GM12878 (cell line): Measurements from ENCODE around the gene SPATA3. TPM values are rescaled to one million over a fixed set of nuclear protein-coding genes. Genes with fewer than 3 reads are reported as not detected.

Experiments used
- ATAC-seq: fragments of 200-7000 bp; cut with Tn5 transposase; 3 replicates; pipeline ENCODE4 v1.9.1; 2020; ENCODE audit warnings: mild to moderate bottlenecking, moderate library complexity
- BruUV-seq: library from RNA; stranded (reverse); fragments of 400-500 nt; replicated peaks from 2 replicates; lab custom pipeline; 2021; lab: Mats Ljungman, UMichigan
- CTCF ChIA-PET: fragments of 300-600 bp; sonication (Branson Sonifier 250); formaldehyde crosslinking; extraction: SDS; loops from one replicate; lab custom pipeline; 2021; ENCODE audit warnings: inconsistent platforms; lab: Yijun Ruan, JAX
- POLR2A ChIA-PET: fragments of 350-600 bp; formaldehyde crosslinking; extraction: SDS; loops from one replicate; lab custom pipeline; 2021; ENCODE audit warnings: inconsistent platforms; lab: Charles Lee
- RAD21 ChIA-PET: fragments of 300-600 bp; sonication (Branson Sonifier 250); formaldehyde crosslinking; loops from one replicate; lab custom pipeline; 2023; ENCODE audit warnings: antibody characterized with exemption; ENCODE audit not compliant: unreplicated experiment; lab: Charles Lee
- SMC1A ChIA-PET: fragments of 300-600 bp; sonication (Branson Sonifier 250); formaldehyde crosslinking; loops from one replicate; lab custom pipeline; 2023; ENCODE audit not compliant: unreplicated experiment, uncharacterized antibody; lab: Charles Lee
- DNase-seq: peaks from one replicate; pipeline ENCODE4 v3.0.0-alpha.2; 2011; ENCODE audit warnings: low read depth, low spot score
- FAIRE-seq: peaks from 3 replicates; lab custom pipeline; 2011; peaks lifted over from hg19 to GRCh38; lab: Jason Lieb, UNC
- H2AFZ ChIP-seq: 2 replicates; pipeline ENCODE4 v1.6.0; 2011; ENCODE audit warnings: low read depth, low read length, control low read depth; ENCODE audit not compliant: control insufficient read depth
- H3K27ac ChIP-seq: 2 replicates; pipeline ENCODE4 v1.5.1; 2011; ENCODE audit warnings: control low read depth; ENCODE audit not compliant: control insufficient read depth, insufficient read depth
- H3K27me3 ChIP-seq, 2 experiments: replicated peaks in 1 of 2; 2 replicates each; pipeline versions ENCODE4 v1.6.0 to v1.6.1; 2011; ENCODE audit warnings: low read length in 1 of 2; ENCODE audit not compliant: control insufficient read depth in 2 of 2, insufficient read depth in 2 of 2
- H3K36me3 ChIP-seq, 2 experiments: 2 replicates each; pipeline ENCODE4 v1.5.1; 2011; ENCODE audit warnings: low read length in 1 of 2; ENCODE audit not compliant: control insufficient read depth in 2 of 2, insufficient read depth in 2 of 2
- H3K4me1 ChIP-seq: 2 replicates; pipeline ENCODE4 v1.6.1; 2011; ENCODE audit warnings: mild to moderate bottlenecking, low read length, moderate library complexity, mixed read lengths; ENCODE audit not compliant: control insufficient read depth, insufficient read depth
- H3K4me2 ChIP-seq: 2 replicates; pipeline ENCODE4 v1.6.0; 2011; ENCODE audit warnings: control low read depth; ENCODE audit not compliant: control insufficient read depth, insufficient read depth
- H3K4me3 ChIP-seq: fragments of 200-600 bp; sonication (generic); 2 replicates; pipeline ENCODE4 v1.5.1; 2016
- H3K79me2 ChIP-seq: 2 replicates; pipeline ENCODE4 v1.6.0; 2011; ENCODE audit warnings: low read length; ENCODE audit not compliant: control insufficient read depth, insufficient read depth
- H3K9ac ChIP-seq: 2 replicates; pipeline ENCODE4 v1.8.0; 2011; ENCODE audit warnings: low read length, control low read depth, mixed read lengths; ENCODE audit not compliant: control insufficient read depth, insufficient read depth
- H3K9me3 ChIP-seq: replicated peaks from 3 replicates; pipeline ENCODE4 v1.5.1; 2011; ENCODE audit warnings: mild to moderate bottlenecking, low read length; ENCODE audit not compliant: control insufficient read depth, insufficient read depth
- H4K20me1 ChIP-seq: 2 replicates; pipeline ENCODE4 v1.6.0; 2011; ENCODE audit not compliant: control insufficient read depth, insufficient read depth
- CBX5 ChIP-seq: sonication (generic); IDR thresholded peaks from 2 replicates; pipeline ENCODE4 v1.6.1; 2016; ENCODE audit warnings: low read depth, moderate library complexity, mild to moderate bottlenecking, inconsistent platforms
- CREB1 ChIP-seq: IDR thresholded peaks from 2 replicates; pipeline ENCODE4 v1.6.1; 2012; ENCODE audit warnings: low read depth, mild to moderate bottlenecking, inconsistent platforms
- EZH2 ChIP-seq: IDR thresholded peaks from 2 replicates; pipeline ENCODE4 v1.6.1; 2012; ENCODE audit warnings: low read depth, mild to moderate bottlenecking, control low read depth, inconsistent platforms, low read length, borderline replicate concordance; ENCODE audit not compliant: control insufficient read depth
- MTA3 ChIP-seq: IDR thresholded peaks from 2 replicates; pipeline ENCODE4 v1.6.1; 2012; ENCODE audit warnings: low read length, inconsistent platforms, borderline replicate concordance
- NFIC ChIP-seq: IDR thresholded peaks from 2 replicates; pipeline ENCODE4 v1.6.1; 2012; ENCODE audit warnings: low read depth, mild to moderate bottlenecking, inconsistent platforms, low read length, moderate library complexity
- NKRF ChIP-seq: fragments of 450-650 bp; conservative IDR thresholded peaks from 2 replicates; pipeline ENCODE4 v1.6.1; 2017; ENCODE audit warnings: mild to moderate bottlenecking, moderate library complexity
- NR2F1 ChIP-seq: fragments of 450-650 bp; conservative IDR thresholded peaks from 2 replicates; pipeline ENCODE4 v1.6.1; 2017; ENCODE audit warnings: mild to moderate bottlenecking
- RAD51 ChIP-seq: fragments of 450-650 bp; IDR thresholded peaks from 2 replicates; pipeline ENCODE4 v1.6.1; 2016; ENCODE audit warnings: moderate library complexity, mild to moderate bottlenecking, inconsistent platforms
- RELB ChIP-seq: fragments of 450-650 bp; IDR thresholded peaks from 2 replicates; pipeline ENCODE4 v1.6.1; 2017; ENCODE audit warnings: low read depth, mild to moderate bottlenecking, moderate library complexity
- TCF12 ChIP-seq: IDR thresholded peaks from 2 replicates; pipeline ENCODE4 v1.6.1; 2011; ENCODE audit warnings: low read depth, mild to moderate bottlenecking, low read length
- WGBS: methylation state at CpG from one replicate; pipeline ENCODE4 v1.1.6; 2016; ENCODE audit warnings: low lambda C conversion rate; ENCODE audit not compliant: insufficient replicate concordance, insufficient coverage; ENCODE audit errors: missing lambda C conversion rate; 5-methylcytosine and 5-hydroxymethylcytosine counted together
- in situ Hi-C: fragments of 300-500 bp; cut with MboI; formaldehyde crosslinking; loops from 9 replicates; pipeline ENCODE4 v1.14.3; 2018; ENCODE audit warnings: mixed read lengths
- intact Hi-C: fragments of 100-400 bp; cut with micrococcal nuclease; formaldehyde crosslinking; loops from one replicate; pipeline ENCODE4 v1.14.2; 2022; ENCODE audit not compliant: unreplicated experiment
- polyA plus RNA-seq, 11 experiments: library from polyadenylated mRNA; depleted of rRNA in 4 of 11; unstranded in 6 of 11; stranded (reverse) in 5 of 11; fragments of >200 nt; fragmentation: Nextera tagmentation in 4 of 11; fragmentation: Illumina TruSeq in 1 of 11; extraction: Ambion mirVana in 4 of 11; extraction: Trizol in 1 of 11; gene quantifications; 1 replicate in 1 of 11; 2 replicates in 10 of 11; pipeline versions ENCODE4 v1.2.1 to v1.2.3, GENCODE V29; 2011 to 2016; ENCODE audit warnings: inconsistent platforms in 2 of 11, missing spikeins in 2 of 11, low read depth in 1 of 11
- total RNA-seq, 4 experiments: library from RNA; depleted of rRNA in 3 of 4; stranded (reverse); fragments of >200 nt in 3 of 4; fragmentation: Illumina TruSeq in 1 of 4; extraction: Trizol in 1 of 4; gene quantifications; 2 replicates each; pipeline versions ENCODE4 v1.2.1 to v1.2.3, GENCODE V29; 2013 to 2021
- TF ChIP-seq, protein P1 (sequence below): IDR thresholded peaks from 2 replicates; pipeline ENCODE4 v1.6.1; 2011; ENCODE audit warnings: borderline replicate concordance, low read depth, mild to moderate bottlenecking, moderate library complexity, low read length; ENCODE audit not compliant: insufficient read depth, poor library complexity, severe bottlenecking
- TF ChIP-seq, protein P2 (sequence below): fragments of 450-650 bp; formaldehyde crosslinking; IDR thresholded peaks from 2 replicates; pipeline ENCODE4 v1.5.0; 2022; ENCODE audit warnings: mild to moderate bottlenecking, missing genetic modification characterization

The SPATA3 gene
- total and polyA plus RNA-seq, 10 of the 15 experiments (the other 5 are each of a cell fraction or from before 2014, with no cell fraction given) = not detected

- TF ChIP-seq RELB = no peak
- TF ChIP-seq CBX5 = no peak
- TF ChIP-seq TCF12 = no peak
- TF ChIP-seq NKRF = no peak
- no peak for TF ChIP-seq NFIC
Observed at GRCh38 chr2:230960026-230960425, 35.9 kb upstream of the SPATA3 start (continued).

DNA sequence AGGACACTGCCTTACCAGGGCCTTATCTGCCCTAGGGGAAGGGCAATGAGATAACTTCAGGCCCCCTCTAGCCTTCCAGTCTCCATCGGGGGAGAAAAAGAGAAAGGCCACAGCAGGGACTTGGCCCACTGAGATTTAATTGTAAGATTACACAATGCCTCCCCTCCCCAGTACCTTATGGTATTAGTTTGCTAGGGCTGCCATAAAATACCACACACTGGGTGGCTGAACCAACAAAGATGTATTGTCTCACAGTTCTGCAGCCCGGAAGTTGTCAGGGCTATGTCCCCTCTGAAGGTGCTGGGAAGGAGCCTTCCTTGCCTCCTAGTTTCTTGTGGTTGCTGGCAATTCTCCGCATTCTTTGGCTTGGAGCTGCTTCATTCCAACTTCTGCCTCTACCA is 34.8 kb upstream of the SPATA3 start:
- H3K4me3 ChIP-seq = no peak overlapping the region
- intact Hi-C loops (no loop called here), in situ Hi-C loops (no loop called here)
- no peaks in the 10 kb centered on the region for H4K20me1 ChIP-seq
- no peak overlapping the region for H2AFZ ChIP-seq
- H3K4me1 ChIP-seq = peaks cover 18% of the 10 kb centered on the region
- H3K27me3 ChIP-seq = no peaks in the 10 kb centered on the region
- no peak for ATAC-seq
- CTCF ChIA-PET = interaction anchor here (28.4 kb wide), 1 partner anchor 24 kb away, joined by 372 read pairs; no protein-coding TSS in a partner anchor
- no peak for FAIRE-seq
- peaks cover 15% of the 10 kb centered on the region for H3K79me2 ChIP-seq
- no peak overlapping the region for H3K27ac ChIP-seq
- DNase-seq = no peak
- POLR2A ChIA-PET = interaction anchor here (1.2 kb wide), 1 partner anchor 12 kb away, joined by 3 read pairs; no protein-coding TSS in a partner anchor
- RAD21 ChIA-PET = no interaction called here
- WGBS = 76% methylated on average over 3 of the region's 3 CpGs
- SMC1A ChIA-PET = interaction anchor here (20.4 to 21.6 kb wide), 2 partner anchors 24 to 36 kb away, joined by 248 to 411 read pairs; partner anchors contain the start of gene GPR55
- BruUV-seq = no TSS peak
- H3K9me3 ChIP-seq = peaks cover 1% of the 10 kb centered on the region; the same call in 2 of the 3 replicates
- peaks cover 0 to 12% of the 10 kb centered on the region in 2 experiments; a peak in 3 of 4 replicates for H3K36me3 ChIP-seq
- no peak overlapping the region for H3K4me2 ChIP-seq
- H3K9ac ChIP-seq = no peak overlapping the region
- TF ChIP-seq, protein P1, sequence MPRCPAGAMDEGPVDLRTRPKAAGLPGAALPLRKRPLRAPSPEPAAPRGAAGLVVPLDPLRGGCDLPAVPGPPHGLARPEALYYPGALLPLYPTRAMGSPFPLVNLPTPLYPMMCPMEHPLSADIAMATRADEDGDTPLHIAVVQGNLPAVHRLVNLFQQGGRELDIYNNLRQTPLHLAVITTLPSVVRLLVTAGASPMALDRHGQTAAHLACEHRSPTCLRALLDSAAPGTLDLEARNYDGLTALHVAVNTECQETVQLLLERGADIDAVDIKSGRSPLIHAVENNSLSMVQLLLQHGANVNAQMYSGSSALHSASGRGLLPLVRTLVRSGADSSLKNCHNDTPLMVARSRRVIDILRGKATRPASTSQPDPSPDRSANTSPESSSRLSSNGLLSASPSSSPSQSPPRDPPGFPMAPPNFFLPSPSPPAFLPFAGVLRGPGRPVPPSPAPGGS = no peak
- TF ChIP-seq NR2F1 = no peak
- no peak for TF ChIP-seq EZH2
- no peak for TF ChIP-seq RAD51
- TF ChIP-seq, protein P2, sequence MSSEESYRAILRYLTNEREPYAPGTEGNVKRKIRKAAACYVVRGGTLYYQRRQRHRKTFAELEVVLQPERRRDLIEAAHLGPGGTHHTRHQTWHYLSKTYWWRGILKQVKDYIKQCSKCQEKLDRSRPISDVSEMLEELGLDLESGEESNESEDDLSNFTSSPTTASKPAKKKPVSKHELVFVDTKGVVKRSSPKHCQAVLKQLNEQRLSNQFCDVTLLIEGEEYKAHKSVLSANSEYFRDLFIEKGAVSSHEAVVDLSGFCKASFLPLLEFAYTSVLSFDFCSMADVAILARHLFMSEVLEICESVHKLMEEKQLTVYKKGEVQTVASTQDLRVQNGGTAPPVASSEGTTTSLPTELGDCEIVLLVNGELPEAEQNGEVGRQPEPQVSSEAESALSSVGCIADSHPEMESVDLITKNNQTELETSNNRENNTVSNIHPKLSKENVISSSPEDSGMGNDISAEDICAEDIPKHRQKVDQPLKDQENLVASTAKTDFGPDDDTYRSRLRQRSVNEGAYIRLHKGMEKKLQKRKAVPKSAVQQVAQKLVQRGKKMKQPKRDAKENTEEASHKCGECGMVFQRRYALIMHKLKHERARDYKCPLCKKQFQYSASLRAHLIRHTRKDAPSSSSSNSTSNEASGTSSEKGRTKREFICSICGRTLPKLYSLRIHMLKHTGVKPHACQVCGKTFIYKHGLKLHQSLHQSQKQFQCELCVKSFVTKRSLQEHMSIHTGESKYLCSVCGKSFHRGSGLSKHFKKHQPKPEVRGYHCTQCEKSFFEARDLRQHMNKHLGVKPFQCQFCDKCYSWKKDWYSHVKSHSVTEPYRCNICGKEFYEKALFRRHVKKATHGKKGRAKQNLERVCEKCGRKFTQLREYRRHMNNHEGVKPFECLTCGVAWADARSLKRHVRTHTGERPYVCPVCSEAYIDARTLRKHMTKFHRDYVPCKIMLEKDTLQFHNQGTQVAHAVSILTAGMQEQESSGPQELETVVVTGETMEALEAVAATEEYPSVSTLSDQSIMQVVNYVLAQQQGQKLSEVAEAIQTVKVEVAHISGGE (CRISPR knock-in tag) = no peak
- TF ChIP-seq MTA3 = no peak
- TF ChIP-seq TCF12 = no peak
- TF ChIP-seq CREB1 = no peak
